Hypothalamus (tissue), 51 donors: ENCODE results near the gene HLA-DQA1.
A peak's percentile ranks its signal among the peaks of the same experiment; 100 is the strongest.
"Not testable (repeated sequence)": the region's sequence is repeated elsewhere in the genome, so short reads cannot be mapped to it uniquely, and the experiment has no call there.

Experiments used
- DNase-seq, 51 donors: peaks; one replicate each; lab custom pipeline; 2025; lab: John Stamatoyannopoulos, UW

HLA-DQA1 gene

GRCh38 chr6:32621372-32621771 lies 15.8 kb upstream of the HLA-DQA1 start:
- no peak for DNase-seq

GRCh38 chr6:32622545-32623401 lies 14.4 kb upstream of the HLA-DQA1 start:
- peak in 2 of 51 donors; percentile 1 to 6 for DNase-seq

GRCh38 chr6:32623693-32624092 lies 13.5 kb upstream of the HLA-DQA1 start:
- DNase-seq: no peak

- no peak for DNase-seq
Observed at GRCh38 chr6:32624565-32624964, 12.6 kb upstream of the HLA-DQA1 start.

GRCh38 chr6:32625137-32625536 lies 12.1 kb upstream of the HLA-DQA1 start:
- no peak for DNase-seq

- no peak for DNase-seq
Observed at GRCh38 chr6:32627249-32627648, 10.0 kb upstream of the HLA-DQA1 start.

GRCh38 chr6:32627831-32628230 lies 9.4 kb upstream of the HLA-DQA1 start:
- peak in 4 of 51 donors; percentile 2 to 10 (median 4) for DNase-seq

GRCh38 chr6:32629793-32630192 lies 7.4 kb upstream of the HLA-DQA1 start:
- DNase-seq: not testable (repeated sequence)

- DNase-seq: no peak
Observed at GRCh38 chr6:32635526-32636123, 1.6 kb upstream of the HLA-DQA1 start.

- no peak for DNase-seq
Observed at GRCh38 chr6:32637883-32638282, 677 bp downstream of the HLA-DQA1 start.

GRCh38 chr6:32638532-32639219 lies 1.5 kb downstream of the HLA-DQA1 start:
- DNase-seq: no peak

- no peak for DNase-seq
Observed at GRCh38 chr6:32639440-32640394, 2.5 kb downstream of the HLA-DQA1 start.

GRCh38 chr6:32641122-32641521 lies 3.9 kb downstream of the HLA-DQA1 start:
- no peak for DNase-seq

GRCh38 chr6:32641785-32642719 lies 4.8 kb downstream of the HLA-DQA1 start:
- not testable (repeated sequence) for DNase-seq

GRCh38 chr6:32642720-32643106 lies 5.5 kb downstream of the HLA-DQA1 start:
- DNase-seq: no peak

GRCh38 chr6:32643904-32644303 lies 6.7 kb downstream of the HLA-DQA1 start:
- no peak for DNase-seq

- DNase-seq: no peak
Observed at GRCh38 chr6:32645047-32645703, 8.0 kb downstream of the HLA-DQA1 start.

- DNase-seq: no peak
Observed at GRCh38 chr6:32655203-32655710, 18.1 kb downstream of the HLA-DQA1 start.
